Measurements from ENCODE around the gene KSR1. TPM values are rescaled to one million over a fixed set of nuclear protein-coding genes. Genes with fewer than 3 reads are reported as not detected.

KSR1 gene
- total and polyA plus RNA-seq, 2 of the 4 experiments (the other 2 are of a cell fraction): 12.5 to 21.9 TPM

DNA sequence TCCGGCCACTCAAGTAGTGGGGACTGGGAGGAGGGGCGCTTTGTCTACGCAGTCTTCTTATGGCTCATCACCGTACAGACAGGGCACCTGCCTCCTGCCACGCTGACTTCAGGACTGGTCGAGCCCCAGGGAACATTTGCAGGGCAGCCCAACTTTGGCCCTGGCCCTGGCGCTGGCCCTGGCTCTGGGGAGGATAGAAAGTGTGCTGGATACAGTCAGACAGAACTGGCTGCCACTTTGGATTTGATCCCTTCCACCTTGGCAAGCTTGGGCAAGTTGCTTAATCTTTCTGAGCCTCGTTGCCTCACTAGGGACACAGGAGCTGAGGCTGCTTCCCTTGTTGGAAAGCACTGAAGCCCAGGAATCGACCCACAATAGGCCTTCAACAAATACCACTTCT lies 188.3 kb downstream of the KSR1 start:
- TF ChIP-seq, protein P1, sequence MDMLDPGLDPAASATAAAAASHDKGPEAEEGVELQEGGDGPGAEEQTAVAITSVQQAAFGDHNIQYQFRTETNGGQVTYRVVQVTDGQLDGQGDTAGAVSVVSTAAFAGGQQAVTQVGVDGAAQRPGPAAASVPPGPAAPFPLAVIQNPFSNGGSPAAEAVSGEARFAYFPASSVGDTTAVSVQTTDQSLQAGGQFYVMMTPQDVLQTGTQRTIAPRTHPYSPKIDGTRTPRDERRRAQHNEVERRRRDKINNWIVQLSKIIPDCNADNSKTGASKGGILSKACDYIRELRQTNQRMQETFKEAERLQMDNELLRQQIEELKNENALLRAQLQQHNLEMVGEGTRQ (IDR thresholded peaks at IDR 0.05; ENCODE audit: low read depth, low read length): no peak
- TF ChIP-seq MXI1 (IDR thresholded peaks at IDR 0.05; ENCODE audit: borderline replicate concordance, low read depth, low read length) (no peak), RCOR1 (IDR thresholded peaks at IDR 0.05; ENCODE audit: insufficient replicate concordance, low read length) (no peak), POLR2A (IDR thresholded peaks at IDR 0.05; ENCODE audit: low read depth, low read length) (no peak), RAD21 (IDR thresholded peaks at IDR 0.05; ENCODE audit: low read length) (no peak), RFX5 (IDR thresholded peaks at IDR 0.05; ENCODE audit: low read depth, low read length) (no peak), CEBPB (IDR thresholded peaks at IDR 0.05; ENCODE audit: low read depth, low read length) (no peak), BHLHE40 (IDR thresholded peaks at IDR 0.05; ENCODE audit: low read depth, low read length) (no peak), NFE2L2 (IDR thresholded peaks at IDR 0.05; ENCODE audit: low read depth, low read length) (no peak), CHD1 (IDR thresholded peaks at IDR 0.05; ENCODE audit: low read depth, low read length) (no peak), MAFK (IDR thresholded peaks at IDR 0.05; ENCODE audit: low read depth, low read length) (no peak)
- TF ChIP-seq, protein P2, sequence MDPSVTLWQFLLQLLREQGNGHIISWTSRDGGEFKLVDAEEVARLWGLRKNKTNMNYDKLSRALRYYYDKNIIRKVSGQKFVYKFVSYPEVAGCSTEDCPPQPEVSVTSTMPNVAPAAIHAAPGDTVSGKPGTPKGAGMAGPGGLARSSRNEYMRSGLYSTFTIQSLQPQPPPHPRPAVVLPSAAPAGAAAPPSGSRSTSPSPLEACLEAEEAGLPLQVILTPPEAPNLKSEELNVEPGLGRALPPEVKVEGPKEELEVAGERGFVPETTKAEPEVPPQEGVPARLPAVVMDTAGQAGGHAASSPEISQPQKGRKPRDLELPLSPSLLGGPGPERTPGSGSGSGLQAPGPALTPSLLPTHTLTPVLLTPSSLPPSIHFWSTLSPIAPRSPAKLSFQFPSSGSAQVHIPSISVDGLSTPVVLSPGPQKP (IDR thresholded peaks at IDR 0.05; ENCODE audit: borderline replicate concordance, low read depth, low read length): no peak
- TF ChIP-seq, protein P3, sequence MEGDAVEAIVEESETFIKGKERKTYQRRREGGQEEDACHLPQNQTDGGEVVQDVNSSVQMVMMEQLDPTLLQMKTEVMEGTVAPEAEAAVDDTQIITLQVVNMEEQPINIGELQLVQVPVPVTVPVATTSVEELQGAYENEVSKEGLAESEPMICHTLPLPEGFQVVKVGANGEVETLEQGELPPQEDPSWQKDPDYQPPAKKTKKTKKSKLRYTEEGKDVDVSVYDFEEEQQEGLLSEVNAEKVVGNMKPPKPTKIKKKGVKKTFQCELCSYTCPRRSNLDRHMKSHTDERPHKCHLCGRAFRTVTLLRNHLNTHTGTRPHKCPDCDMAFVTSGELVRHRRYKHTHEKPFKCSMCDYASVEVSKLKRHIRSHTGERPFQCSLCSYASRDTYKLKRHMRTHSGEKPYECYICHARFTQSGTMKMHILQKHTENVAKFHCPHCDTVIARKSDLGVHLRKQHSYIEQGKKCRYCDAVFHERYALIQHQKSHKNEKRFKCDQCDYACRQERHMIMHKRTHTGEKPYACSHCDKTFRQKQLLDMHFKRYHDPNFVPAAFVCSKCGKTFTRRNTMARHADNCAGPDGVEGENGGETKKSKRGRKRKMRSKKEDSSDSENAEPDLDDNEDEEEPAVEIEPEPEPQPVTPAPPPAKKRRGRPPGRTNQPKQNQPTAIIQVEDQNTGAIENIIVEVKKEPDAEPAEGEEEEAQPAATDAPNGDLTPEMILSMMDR (conservative IDR thresholded peaks at IDR 0.05; ENCODE audit: low read depth, low read length): no peak
- Histone ChIP-seq H4K20me1 (ENCODE audit: insufficient read depth, low read length) (no peaks in the 10 kb centered on the region), H3K36me3 (ENCODE audit: control insufficient read depth, insufficient read depth, low read length) (peaks cover 12% of the 10 kb centered on the region; the same call in 1 of the 2 replicates), H2AK5ac (ENCODE audit: low read depth, low read length) (no peak overlapping the region), H3K9ac (ENCODE audit: low read depth, low read length) (no peak overlapping the region), H2AK9ac (replicated peaks; ENCODE audit: low read depth, low read length, poor library complexity) (no peak overlapping the region), H4K91ac (ENCODE audit: insufficient read depth, low read depth, low read length) (no peak overlapping the region), H3K27me3 (ENCODE audit: control insufficient read depth, insufficient read depth, low read length) (no peaks in the 10 kb centered on the region), H3K27ac (ENCODE audit: insufficient read depth, low read length) (no peak overlapping the region), H3K23ac (ENCODE audit: low read depth, low read length) (no peak overlapping the region), H3K4me2 (ENCODE audit: low read depth, low read length) (no peak overlapping the region), H3K4me3 (ENCODE audit: insufficient read depth, low read depth, low read length) (no peak overlapping the region), H2BK5ac (ENCODE audit: low read depth, low read length, poor library complexity, severe bottlenecking) (no peak overlapping the region), H3K79me1 (ENCODE audit: low read depth in 1 of 2, low read length in 2 of 2) (no peaks in the 10 kb centered on the region), H4K5ac (ENCODE audit: low read depth, low read length) (no peak overlapping the region), H3K9me1 (ENCODE audit: insufficient read depth, low read length) (no peaks in the 10 kb centered on the region), H2BK15ac (ENCODE audit: low read depth, low read length) (no peak overlapping the region), H3K18ac (ENCODE audit: low read depth, low read length) (no peak overlapping the region), H3K4ac (ENCODE audit: low read depth, low read length) (no peak overlapping the region), H3K56ac (ENCODE audit: extremely low read depth, insufficient read depth, low read length) (no peak overlapping the region), H3K14ac (replicated peaks; ENCODE audit: low read depth, low read length) (no peak overlapping the region), H2BK20ac (ENCODE audit: low read depth, low read length) (no peak overlapping the region), H3K9me3 (ENCODE audit: control insufficient read depth, insufficient read depth, low read length) (no peaks in the 10 kb centered on the region), H4K8ac (ENCODE audit: low read depth in 2 of 2, low read length in 2 of 2) (no peak overlapping the region), H3K4me1 (ENCODE audit: control insufficient read depth, insufficient read depth, low read length) (no peaks in the 10 kb centered on the region), H2BK120ac (ENCODE audit: low read depth, low read length) (no peak overlapping the region), H2AFZ (replicated peaks; ENCODE audit: low read length, poor library complexity) (no peak overlapping the region)
- in situ Hi-C loops (cut with MboI; ENCODE audit: low sequenced_read_pairs) (no loop called here), intact Hi-C loops (cut with micrococcal nuclease) (no loop called here), dilution Hi-C loops (cut with HindIII; ENCODE audit: low sequenced_read_pairs, unreplicated experiment) (no loop called here)
- BruUV-seq (replicated peaks): no TSS peak
- ChIA-PET CTCF (no interaction called here), POLR2A (ENCODE audit: unreplicated experiment) (no interaction called here)
- no peak for DNase-seq
- WGBS, 2 experiments (ENCODE audit: extremely low coverage in 2 of 2, insufficient read length in 1 of 2): 76% methylated on average over 3 of the region's 9 CpGs; no CpG with 5 or more reads in 1 of the 2 experiments
- no peak for ATAC-seq (ENCODE audit: low read depth)
